ENCODE data around the gene NAA40.

Gene NAA40

GRCh38 chr11:63938479-63939396, at the start of gene NAA40:
Gene NAA40, plus strand, starts transcription at chr11:63939002. Its CDS starts 95 bp downstream, at chr11:63939097.
- peak; percentile 89 to 97 for DNase-seq

GRCh38 chr11:63889344-63889743, 49.5 kb upstream of the NAA40 start:
- DNase-seq, result no peak

- DNase-seq, result no peak
These were observed 48.4 kb upstream of the NAA40 start for GRCh38 chr11:63890368-63890767.

- DNase-seq, result no peak
These were observed 46.6 kb upstream of the NAA40 start for GRCh38 chr11:63892228-63892627.

- DNase-seq, result no peak
These were observed 45.4 kb upstream of the NAA40 start for GRCh38 chr11:63893355-63893754.

GRCh38 chr11:63896071-63896470, 42.7 kb upstream of the NAA40 start:
- no peak for DNase-seq

- no peak for DNase-seq
These were observed 41.2 kb upstream of the NAA40 start for GRCh38 chr11:63897459-63898146.

- DNase-seq, result no peak
These were observed 37.1 kb upstream of the NAA40 start for GRCh38 chr11:63901660-63902059.

- no peak for DNase-seq
These were observed 34.9 kb upstream of the NAA40 start for GRCh38 chr11:63903884-63904283.

GRCh38 chr11:63904743-63905142, 34.1 kb upstream of the NAA40 start:
- no peak for DNase-seq

- no peak for DNase-seq
These were observed 33.6 kb upstream of the NAA40 start for GRCh38 chr11:63905179-63905578.

GRCh38 chr11:63906087-63906486, 32.7 kb upstream of the NAA40 start:
- no peak for DNase-seq

- DNase-seq, result no peak
These were observed 32.2 kb upstream of the NAA40 start for GRCh38 chr11:63906585-63906984.

GRCh38 chr11:63907063-63907462, 31.7 kb upstream of the NAA40 start:
- DNase-seq, result no peak

GRCh38 chr11:63907808-63908530, 30.8 kb upstream of the NAA40 start:
- no peak for DNase-seq

- no peak for DNase-seq
These were observed 30.0 kb upstream of the NAA40 start for GRCh38 chr11:63908631-63909401.

GRCh38 chr11:63909591-63910506, 29.0 kb upstream of the NAA40 start:
- no peak for DNase-seq

GRCh38 chr11:63910675-63911074, 28.1 kb upstream of the NAA40 start:
- no peak for DNase-seq

GRCh38 chr11:63911440-63911839, 27.4 kb upstream of the NAA40 start:
- DNase-seq, result no peak

GRCh38 chr11:63911876-63912275, 26.9 kb upstream of the NAA40 start:
- no peak for DNase-seq

GRCh38 chr11:63912678-63913077, 26.1 kb upstream of the NAA40 start:
- DNase-seq, result no peak
